Measurements from ENCODE around the gene ACTG1. TPM values are rescaled to one million over a fixed set of nuclear protein-coding genes. Genes with fewer than 3 reads are reported as not detected.

The ACTG1 gene
- total and polyA plus RNA-seq, 9 of the 15 experiments (the other 6 are each of a cell fraction or from before 2014, with no cell fraction given) = 224 to 1,775 (median 568) TPM

GRCh38 chr17:81471818-81472456, 40.7 kb downstream of the ACTG1 start (continued):
- TF ChIP-seq ETV6 (IDR thresholded peaks at IDR 0.05; ENCODE audit: borderline replicate concordance in 1 of 2, low read depth in 2 of 2, low read length in 1 of 2) = no peak
- TF ChIP-seq ETV6 (CRISPR knock-in tag; IDR thresholded peaks at IDR 0.05; ENCODE audit: borderline replicate concordance) = peak; percentile 93; the same call in 1 of the 2 replicates
- TF ChIP-seq RBBP5 (IDR thresholded peaks at IDR 0.05; ENCODE audit: borderline replicate concordance, insufficient read depth, low read length, poor library complexity, severe bottlenecking) = peak; percentile 14
- 0 out of 2 replicates have a peak, but pooled peaks have one; percentile 15 for TF ChIP-seq ZBTB40 (IDR thresholded peaks at IDR 0.05)
- TF ChIP-seq ZBTB40 (CRISPR knock-in tag; IDR thresholded peaks at IDR 0.05) = no peak
- 0 out of 2 replicates have a peak, but pooled peaks have one; percentile 29 for TF ChIP-seq ZBTB26 (CRISPR knock-in tag; IDR thresholded peaks at IDR 0.05)
- TF ChIP-seq ATF2 (CRISPR knock-in tag; IDR thresholded peaks at IDR 0.05) = 0 out of 2 replicates have a peak, but pooled peaks have one; percentile 35
- no peak for TF ChIP-seq SIRT6 (IDR thresholded peaks at IDR 0.05; ENCODE audit: low read depth, low read length)
- TF ChIP-seq SNIP1 (IDR thresholded peaks at IDR 0.05; ENCODE audit: low read depth) = no peak
- no peak for TF ChIP-seq TSC22D4 (tag; IDR thresholded peaks at IDR 0.05)
- peak; percentile 95 to 98 for TF ChIP-seq E2F6 (IDR thresholded peaks at IDR 0.05; ENCODE audit: borderline replicate concordance in 1 of 2, extremely low read depth in 1 of 2, insufficient read depth in 1 of 2, insufficient read length in 1 of 2, low read depth in 1 of 2, low read length in 1 of 2, poor library complexity in 1 of 2, severe bottlenecking in 1 of 2)

Data from K562 (cell line).